Measurements from ENCODE around the gene RAB6D.
"Not testable (repeated sequence)": the region's sequence is repeated elsewhere in the genome, so short reads cannot be mapped to it uniquely, and the experiment has no call there.

Gene RAB6D

GRCh38 chr2:131394147-131394931, 30.4 kb upstream of the RAB6D start:
- no peaks in the 10 kb centered on the region for H3K27me3 ChIP-seq (ENCODE audit: low read depth, low read length)
- H3K4me3 ChIP-seq (ENCODE audit: low read depth in 1 of 2, low read length in 2 of 2) = no peak overlapping the region
- no peaks in the 10 kb centered on the region for H3K36me3 ChIP-seq (ENCODE audit: control insufficient read depth in 1 of 2, insufficient read depth in 2 of 2, low read length in 2 of 2)
- H3K9me3 ChIP-seq (ENCODE audit: control insufficient read depth in 1 of 2, low read length in 2 of 2) = no peaks in the 10 kb centered on the region
- H3K27ac ChIP-seq (ENCODE audit: low read length) = no peak overlapping the region
- no peaks in the 10 kb centered on the region for H3K4me1 ChIP-seq (ENCODE audit: control insufficient read depth in 1 of 2, insufficient read depth in 2 of 2, low read length in 2 of 2)

- H3K36me3 ChIP-seq (ENCODE audit: control insufficient read depth in 1 of 2, insufficient read depth in 2 of 2, low read length in 2 of 2); H3K9me3 ChIP-seq (ENCODE audit: control insufficient read depth in 1 of 2, low read length in 2 of 2); H3K27ac ChIP-seq (ENCODE audit: low read length); H3K27me3 ChIP-seq (ENCODE audit: low read depth, low read length); H3K4me1 ChIP-seq (ENCODE audit: control insufficient read depth in 1 of 2, insufficient read depth in 2 of 2, low read length in 2 of 2); H3K4me3 ChIP-seq (ENCODE audit: low read depth in 1 of 2, low read length in 2 of 2): not testable (repeated sequence)
These were observed 28.0 kb upstream of the RAB6D start for GRCh38 chr2:131391953-131392352.

DNA sequence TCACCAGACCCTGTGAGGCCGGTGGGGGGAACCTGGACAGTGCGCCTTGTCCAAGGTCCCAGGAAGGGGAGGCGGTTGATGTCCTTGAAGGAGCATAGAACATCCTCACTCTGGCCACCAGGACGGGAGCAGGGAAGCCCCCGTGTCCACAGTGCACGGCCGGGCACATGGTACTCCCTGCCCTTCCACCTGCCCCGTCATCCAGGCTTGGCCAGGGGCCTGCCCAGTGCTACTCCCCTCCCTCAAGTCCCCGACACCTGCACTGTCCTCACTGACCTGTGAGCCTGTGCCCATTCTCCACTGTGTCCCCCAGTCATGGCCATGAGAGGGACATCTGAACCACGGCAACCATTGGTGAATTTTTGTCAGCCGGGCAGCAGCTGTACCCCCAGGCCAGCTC, 27.5 kb upstream of the RAB6D start:
- H3K4me1 ChIP-seq (ENCODE audit: control insufficient read depth in 1 of 2, insufficient read depth in 2 of 2, low read length in 2 of 2); H3K36me3 ChIP-seq (ENCODE audit: control insufficient read depth in 1 of 2, insufficient read depth in 2 of 2, low read length in 2 of 2); H3K9me3 ChIP-seq (ENCODE audit: control insufficient read depth in 1 of 2, low read length in 2 of 2); H3K27me3 ChIP-seq (ENCODE audit: low read depth, low read length); H3K4me3 ChIP-seq (ENCODE audit: low read depth in 1 of 2, low read length in 2 of 2); H3K27ac ChIP-seq (ENCODE audit: low read length): not testable (repeated sequence)

DNA sequence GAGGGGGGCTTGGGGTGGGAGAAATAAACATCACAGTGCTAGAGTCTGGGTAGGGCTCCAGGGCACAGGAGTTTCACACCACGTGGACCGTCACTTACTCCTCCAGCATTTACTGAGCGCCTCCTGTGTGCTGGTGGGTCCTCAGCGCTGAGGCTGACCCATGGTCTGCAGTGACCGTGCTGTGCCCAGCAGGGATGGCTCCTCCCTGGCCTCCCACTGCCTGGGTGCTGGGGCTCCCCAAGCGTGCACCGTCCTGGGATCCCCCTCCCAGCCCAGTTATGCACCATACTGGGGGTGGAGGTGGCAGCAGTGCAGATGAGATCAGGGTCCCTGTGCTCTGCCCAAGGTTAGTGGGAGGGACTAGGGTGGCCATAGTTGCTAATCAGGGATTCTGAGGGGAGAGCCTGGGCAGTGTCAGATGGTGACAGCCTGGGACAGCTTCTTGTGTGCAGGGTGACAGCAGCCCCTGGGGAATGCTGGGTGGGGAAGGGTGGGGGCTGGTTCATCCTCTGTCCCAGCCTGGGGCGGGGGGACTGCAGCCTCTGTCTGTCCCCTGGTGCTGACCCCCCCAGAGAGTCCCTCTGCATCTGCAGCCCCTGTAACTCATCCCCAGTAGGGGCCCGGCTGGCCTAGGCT, 26.6 kb upstream of the RAB6D start:
- H3K9me3 ChIP-seq (ENCODE audit: control insufficient read depth in 1 of 2, low read length in 2 of 2); H3K4me1 ChIP-seq (ENCODE audit: control insufficient read depth in 1 of 2, insufficient read depth in 2 of 2, low read length in 2 of 2); H3K4me3 ChIP-seq (ENCODE audit: low read depth in 1 of 2, low read length in 2 of 2): not testable (repeated sequence)

GRCh38 chr2:131389657-131390056, 25.7 kb upstream of the RAB6D start:
- Histone ChIP-seq H3K4me3 (ENCODE audit: low read depth in 1 of 2, low read length in 2 of 2) (no peak overlapping the region), H3K9me3 (ENCODE audit: control insufficient read depth in 1 of 2, low read length in 2 of 2) (no peaks in the 10 kb centered on the region), H3K27ac (ENCODE audit: low read length) (no peak overlapping the region), H3K4me1 (ENCODE audit: control insufficient read depth in 1 of 2, insufficient read depth in 2 of 2, low read length in 2 of 2) (no peaks in the 10 kb centered on the region), H3K36me3 (ENCODE audit: control insufficient read depth in 1 of 2, insufficient read depth in 2 of 2, low read length in 2 of 2) (no peaks in the 10 kb centered on the region), H3K27me3 (ENCODE audit: low read depth, low read length) (no peaks in the 10 kb centered on the region)

More for the DNA sequence above, 26.6 kb upstream of the RAB6D start:
- not testable (repeated sequence) for H3K27ac ChIP-seq (ENCODE audit: low read length); H3K27me3 ChIP-seq (ENCODE audit: low read depth, low read length); H3K36me3 ChIP-seq (ENCODE audit: control insufficient read depth in 1 of 2, insufficient read depth in 2 of 2, low read length in 2 of 2)

GRCh38 chr2:131388834-131389233, 24.9 kb upstream of the RAB6D start:
- not testable (repeated sequence) for H3K4me1 ChIP-seq (ENCODE audit: control insufficient read depth in 1 of 2, insufficient read depth in 2 of 2, low read length in 2 of 2); H3K27me3 ChIP-seq (ENCODE audit: low read depth, low read length); H3K27ac ChIP-seq (ENCODE audit: low read length); H3K9me3 ChIP-seq (ENCODE audit: control insufficient read depth in 1 of 2, low read length in 2 of 2); H3K36me3 ChIP-seq (ENCODE audit: control insufficient read depth in 1 of 2, insufficient read depth in 2 of 2, low read length in 2 of 2); H3K4me3 ChIP-seq (ENCODE audit: low read depth in 1 of 2, low read length in 2 of 2)

DNA sequence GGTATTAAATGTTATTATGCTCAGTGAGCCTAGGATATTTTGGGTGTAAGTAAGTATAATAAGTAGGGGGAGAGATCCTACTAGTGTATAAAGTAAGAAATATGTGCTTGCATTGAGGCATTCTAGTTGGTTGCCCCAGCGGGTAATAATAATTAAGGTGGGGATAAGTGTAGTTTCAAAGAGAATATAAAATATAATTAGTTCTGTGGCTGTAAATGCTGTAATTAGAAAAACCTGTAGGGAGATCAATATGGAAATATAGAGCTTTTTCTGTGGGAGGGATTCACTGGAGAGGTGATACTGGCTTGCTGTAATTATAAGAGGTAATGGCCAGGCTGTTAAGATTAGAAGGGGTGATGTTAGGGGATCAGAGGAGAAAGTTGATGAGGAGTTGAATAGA, 9.1 kb upstream of the RAB6D start:
- not testable (repeated sequence) for H3K4me1 ChIP-seq (ENCODE audit: control insufficient read depth in 1 of 2, insufficient read depth in 2 of 2, low read length in 2 of 2); H3K4me3 ChIP-seq (ENCODE audit: low read depth in 1 of 2, low read length in 2 of 2); H3K27me3 ChIP-seq (ENCODE audit: low read depth, low read length); H3K9me3 ChIP-seq (ENCODE audit: control insufficient read depth in 1 of 2, low read length in 2 of 2); H3K27ac ChIP-seq (ENCODE audit: low read length); H3K36me3 ChIP-seq (ENCODE audit: control insufficient read depth in 1 of 2, insufficient read depth in 2 of 2, low read length in 2 of 2)

DNA sequence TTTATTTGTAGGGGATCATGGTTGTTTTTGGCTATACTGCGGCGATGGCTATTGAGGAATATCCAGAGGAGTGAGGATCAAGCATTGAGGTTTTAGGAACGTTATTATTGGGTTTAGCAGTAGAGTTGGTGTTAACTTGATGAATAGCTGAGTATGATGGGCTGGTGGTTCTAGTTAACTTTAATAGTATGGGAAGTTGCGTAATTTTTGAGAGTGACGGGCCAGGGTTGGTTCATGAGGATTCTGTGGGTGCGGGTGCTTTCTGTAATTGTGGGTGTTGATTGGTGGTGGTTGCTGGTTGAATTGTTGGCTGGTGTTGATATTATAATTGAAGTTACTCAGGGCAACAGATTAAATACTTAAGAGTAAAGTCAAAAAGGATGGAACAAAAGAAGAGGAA, 6.0 kb upstream of the RAB6D start:
- Histone ChIP-seq H3K27me3 (ENCODE audit: low read depth, low read length) (no peaks in the 10 kb centered on the region), H3K9me3 (ENCODE audit: control insufficient read depth in 1 of 2, low read length in 2 of 2) (no peaks in the 10 kb centered on the region), H3K4me3 (ENCODE audit: low read depth in 1 of 2, low read length in 2 of 2) (no peak overlapping the region), H3K27ac (ENCODE audit: low read length) (no peak overlapping the region), H3K36me3 (ENCODE audit: control insufficient read depth in 1 of 2, insufficient read depth in 2 of 2, low read length in 2 of 2) (no peaks in the 10 kb centered on the region), H3K4me1 (ENCODE audit: control insufficient read depth in 1 of 2, insufficient read depth in 2 of 2, low read length in 2 of 2) (no peaks in the 10 kb centered on the region)

- H3K27me3 ChIP-seq (ENCODE audit: low read depth, low read length); H3K36me3 ChIP-seq (ENCODE audit: control insufficient read depth in 1 of 2, insufficient read depth in 2 of 2, low read length in 2 of 2); H3K27ac ChIP-seq (ENCODE audit: low read length); H3K4me1 ChIP-seq (ENCODE audit: control insufficient read depth in 1 of 2, insufficient read depth in 2 of 2, low read length in 2 of 2); H3K9me3 ChIP-seq (ENCODE audit: control insufficient read depth in 1 of 2, low read length in 2 of 2); H3K4me3 ChIP-seq (ENCODE audit: low read depth in 1 of 2, low read length in 2 of 2): not testable (repeated sequence)
These were observed 4.6 kb upstream of the RAB6D start for GRCh38 chr2:131368493-131369066.

GRCh38 chr2:131367352-131367751, 3.4 kb upstream of the RAB6D start:
- Histone ChIP-seq H3K4me3 (ENCODE audit: low read depth in 1 of 2, low read length in 2 of 2) (no peak overlapping the region), H3K36me3 (ENCODE audit: control insufficient read depth in 1 of 2, insufficient read depth in 2 of 2, low read length in 2 of 2) (no peaks in the 10 kb centered on the region), H3K27me3 (ENCODE audit: low read depth, low read length) (peaks cover 4% of the 10 kb centered on the region), H3K4me1 (ENCODE audit: control insufficient read depth in 1 of 2, insufficient read depth in 2 of 2, low read length in 2 of 2) (no peaks in the 10 kb centered on the region), H3K9me3 (ENCODE audit: control insufficient read depth in 1 of 2, low read length in 2 of 2) (no peaks in the 10 kb centered on the region), H3K27ac (ENCODE audit: low read length) (no peak overlapping the region)

DNA sequence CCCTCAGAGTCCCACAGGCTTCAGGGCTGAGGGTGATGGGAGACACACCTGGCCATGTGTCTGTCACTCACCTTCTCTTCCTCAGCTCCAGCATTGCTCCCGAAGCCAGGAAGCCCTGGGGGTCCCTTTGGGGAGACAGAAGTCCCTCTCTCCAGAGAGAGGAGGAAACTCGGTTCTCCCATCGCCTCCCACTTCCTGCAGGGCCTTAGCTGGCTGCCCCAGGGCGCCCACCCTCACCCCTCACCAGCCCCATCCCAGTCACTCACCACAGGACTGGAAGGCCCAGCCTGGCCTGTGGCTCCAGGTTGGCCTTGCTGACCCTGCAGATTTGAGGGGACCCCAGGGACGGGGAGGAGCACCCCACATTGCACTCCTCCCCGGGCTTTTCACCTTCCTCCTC, 2.7 kb upstream of the RAB6D start:
- Histone ChIP-seq H3K27ac (ENCODE audit: low read length) (no peak overlapping the region), H3K27me3 (ENCODE audit: low read depth, low read length) (peaks cover 4% of the 10 kb centered on the region), H3K9me3 (ENCODE audit: control insufficient read depth in 1 of 2, low read length in 2 of 2) (no peaks in the 10 kb centered on the region), H3K36me3 (ENCODE audit: control insufficient read depth in 1 of 2, insufficient read depth in 2 of 2, low read length in 2 of 2) (no peaks in the 10 kb centered on the region), H3K4me3 (ENCODE audit: low read depth in 1 of 2, low read length in 2 of 2) (no peak overlapping the region), H3K4me1 (ENCODE audit: control insufficient read depth in 1 of 2, insufficient read depth in 2 of 2, low read length in 2 of 2) (no peaks in the 10 kb centered on the region)

GRCh38 chr2:131365452-131365851, 1.5 kb upstream of the RAB6D start:
- Histone ChIP-seq H3K27me3 (ENCODE audit: low read depth, low read length) (peaks cover 4% of the 10 kb centered on the region), H3K4me1 (ENCODE audit: control insufficient read depth in 1 of 2, insufficient read depth in 2 of 2, low read length in 2 of 2) (no peaks in the 10 kb centered on the region)

More at GRCh38 chr2:131365452-131365851, 1.5 kb upstream of the RAB6D start:
- no peaks in the 10 kb centered on the region for H3K9me3 ChIP-seq (ENCODE audit: control insufficient read depth in 1 of 2, low read length in 2 of 2)
- no peak overlapping the region for H3K4me3 ChIP-seq (ENCODE audit: low read depth in 1 of 2, low read length in 2 of 2)
- H3K36me3 ChIP-seq (ENCODE audit: control insufficient read depth in 1 of 2, insufficient read depth in 2 of 2, low read length in 2 of 2) = no peaks in the 10 kb centered on the region
- H3K27ac ChIP-seq (ENCODE audit: low read length) = no peak overlapping the region
